Anterior cingulate cortex (tissue), 58 donors: ENCODE measurements around the gene EEF1AKMT1.
A peak's percentile ranks its signal among the peaks of the same experiment; 100 is the strongest.

Experiments used
- DNase-seq, 58 donors: peaks; one replicate each; lab custom pipeline; 2025; lab: John Stamatoyannopoulos, UW

EEF1AKMT1 gene, protein sequence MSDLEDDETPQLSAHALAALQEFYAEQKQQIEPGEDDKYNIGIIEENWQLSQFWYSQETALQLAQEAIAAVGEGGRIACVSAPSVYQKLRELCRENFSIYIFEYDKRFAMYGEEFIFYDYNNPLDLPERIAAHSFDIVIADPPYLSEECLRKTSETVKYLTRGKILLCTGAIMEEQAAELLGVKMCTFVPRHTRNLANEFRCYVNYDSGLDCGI

DNA sequence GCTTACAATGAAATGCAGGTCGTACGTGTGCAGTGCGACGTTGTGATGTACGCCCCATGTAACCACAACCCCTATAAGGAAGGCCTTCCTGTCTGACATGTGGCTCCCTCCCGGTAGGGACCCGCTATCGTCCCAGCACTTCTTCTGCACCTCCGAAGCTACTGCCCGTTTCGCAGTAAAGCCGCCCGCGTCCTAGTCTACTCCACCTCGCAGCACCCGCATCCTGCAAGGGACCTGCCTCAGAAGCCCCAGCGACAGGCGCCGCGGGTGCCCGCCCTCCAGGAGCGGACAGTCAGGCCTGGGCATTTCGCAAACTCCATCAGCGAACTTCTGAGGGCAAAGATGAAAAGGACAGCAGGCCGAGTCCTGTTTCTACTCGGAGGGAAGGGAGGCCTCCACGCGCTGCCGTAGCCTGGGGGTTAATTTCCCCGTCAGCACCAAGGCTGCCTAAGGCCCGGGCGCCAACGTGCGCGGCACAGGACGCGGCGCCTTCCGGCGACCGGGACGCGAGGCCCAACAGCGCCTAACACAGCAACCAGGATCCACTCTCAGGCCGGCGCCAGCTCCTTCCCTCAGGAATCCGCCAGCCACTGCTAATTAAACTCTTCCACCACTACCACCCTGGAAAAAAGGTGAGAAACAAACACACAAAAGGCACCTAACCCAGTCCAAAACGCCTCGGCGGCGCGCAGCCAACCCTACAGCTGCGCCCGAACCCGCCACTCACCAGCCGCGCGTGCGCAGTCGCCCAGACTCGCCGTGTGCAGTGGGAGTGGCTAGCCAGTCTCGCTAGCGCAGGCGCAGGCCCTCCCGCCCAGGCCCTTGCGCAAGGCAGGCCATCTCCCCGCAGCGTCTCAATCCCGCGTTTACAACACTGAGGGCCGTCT, at the start of gene EEF1AKMT1:
Gene EEF1AKMT1, minus strand, starts transcription at position 768 of the 887 bp plus-strand sequence. CDS start 16,363 bp downstream, outside the sequence.
- peak; percentile 4 to 93 (median 84) for DNase-seq

DNA sequence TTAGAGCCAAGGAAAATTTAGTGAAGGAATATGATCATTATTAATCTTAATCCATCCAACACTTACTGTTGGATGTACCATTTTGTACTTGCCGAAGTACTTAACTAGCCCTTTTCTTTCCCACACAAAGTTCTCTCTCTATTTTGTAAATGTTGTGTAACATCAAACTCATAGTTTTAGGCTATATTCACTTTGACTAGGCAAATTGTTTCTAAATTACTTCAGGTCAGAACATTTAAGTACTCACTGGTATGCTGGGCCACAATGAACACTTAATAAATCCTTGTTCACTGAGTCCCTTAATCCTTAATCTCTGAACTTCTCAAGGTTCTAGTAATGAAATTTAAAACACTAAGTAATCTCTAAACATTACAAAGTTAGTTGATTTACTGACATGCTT, 49.3 kb upstream of the EEF1AKMT1 start:
- no peak for DNase-seq

DNA sequence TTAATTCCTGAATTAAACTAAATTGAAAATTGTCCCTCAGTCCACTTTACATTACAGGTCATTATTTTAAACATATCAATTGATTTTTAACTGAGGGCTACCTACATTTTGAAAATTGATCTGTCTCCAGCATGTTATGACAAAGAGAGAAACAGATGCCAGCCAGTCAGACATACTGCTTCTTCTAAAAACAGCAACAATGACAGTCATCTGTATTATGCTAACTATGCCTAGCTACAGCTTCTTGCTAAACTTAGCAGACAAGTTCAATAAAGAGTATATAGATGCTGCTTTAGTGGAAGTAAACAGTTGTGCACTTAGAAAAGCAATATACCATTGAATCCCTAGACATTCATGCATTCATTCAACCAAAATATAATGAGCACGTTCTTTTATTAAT, 48.6 kb upstream of the EEF1AKMT1 start:
- DNase-seq = no peak

DNA sequence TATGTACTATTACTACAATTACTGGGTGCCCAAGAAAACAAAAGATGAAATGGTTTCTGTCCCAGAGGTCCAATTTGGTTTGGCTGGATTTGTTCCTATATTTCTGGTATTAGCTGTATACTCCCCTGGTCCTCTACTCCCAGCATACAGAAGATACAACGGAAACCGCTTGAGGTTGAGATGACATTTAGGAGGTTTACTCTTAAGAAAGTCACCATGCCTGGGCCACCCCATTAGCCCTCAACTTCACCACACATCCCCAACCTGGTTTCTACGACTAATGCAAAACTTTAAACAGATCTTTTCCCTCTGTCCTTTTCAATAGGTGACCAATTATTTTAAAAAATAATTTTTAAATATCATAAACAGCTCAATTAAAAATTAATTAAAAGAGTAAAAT, 46.0 kb upstream of the EEF1AKMT1 start:
- DNase-seq = no peak

DNA sequence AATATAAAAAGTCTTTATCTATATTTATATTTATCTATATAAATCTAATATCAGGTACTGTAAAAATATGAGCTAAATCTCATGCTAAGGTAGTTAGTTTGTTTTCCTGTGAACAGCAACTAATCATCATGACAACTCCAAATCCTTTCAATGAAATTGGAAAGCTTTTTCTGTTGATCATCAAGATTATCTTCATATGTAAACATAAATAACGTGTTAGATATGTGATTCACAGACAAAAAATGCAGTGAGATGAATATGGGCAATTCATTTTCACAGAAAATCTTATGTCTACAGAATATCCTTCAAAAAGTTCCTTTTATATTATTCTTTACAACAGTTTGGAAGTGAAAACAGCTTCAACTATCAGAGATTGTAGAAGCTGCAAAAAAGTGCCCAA, 41.7 kb upstream of the EEF1AKMT1 start:
- DNase-seq = no peak

DNA sequence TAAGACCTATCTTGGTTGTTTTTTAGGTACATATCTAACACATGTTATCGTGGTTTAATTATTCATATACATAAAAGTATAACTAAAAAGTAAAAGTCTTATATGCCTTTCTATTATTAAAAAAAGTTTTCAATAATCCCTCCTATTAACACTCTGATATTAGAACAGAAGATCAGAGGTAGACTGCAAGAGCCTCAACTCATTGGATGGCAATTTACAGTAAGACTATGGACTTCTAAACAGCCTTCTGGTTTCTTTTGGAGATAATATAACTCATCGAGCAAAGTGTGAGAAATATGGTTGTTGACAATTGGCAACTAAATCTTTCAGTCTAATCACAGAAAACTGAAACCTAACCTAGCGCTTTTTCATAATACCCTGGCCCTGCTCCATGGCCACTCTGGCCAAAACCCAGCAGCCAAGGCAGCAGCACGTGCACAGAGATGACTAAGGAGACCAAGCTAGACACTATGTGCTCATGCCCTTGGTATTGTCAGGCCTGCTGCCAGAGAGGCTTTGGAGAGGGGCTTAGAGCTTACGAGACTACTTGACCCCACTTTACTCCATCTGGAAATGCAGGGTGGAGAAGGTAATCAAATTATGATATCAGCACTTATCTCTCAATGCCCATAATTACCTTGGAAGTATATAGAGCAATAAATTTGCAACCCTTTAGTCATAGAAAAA, 40.6 kb upstream of the EEF1AKMT1 start:
- peak in 1 of 58 donors; percentile 28 for DNase-seq

DNA sequence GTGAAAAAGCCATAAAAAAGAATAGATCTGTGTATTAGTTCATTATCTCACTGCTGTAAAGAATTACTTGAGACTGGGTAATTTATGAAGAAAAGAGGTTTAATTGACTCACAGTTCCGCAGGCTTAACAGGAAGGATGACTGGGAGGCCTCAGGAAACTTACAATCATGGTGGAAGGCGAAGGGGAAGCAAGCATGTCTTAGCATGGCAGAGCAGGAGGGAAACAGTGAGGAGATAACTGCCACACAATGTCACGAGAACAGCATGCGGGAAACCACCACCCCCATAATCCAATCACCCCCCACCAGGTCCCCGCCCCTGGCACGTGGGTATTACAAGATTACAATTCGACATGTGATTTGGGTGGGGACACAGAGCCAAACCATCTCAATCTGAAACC, 39.1 kb upstream of the EEF1AKMT1 start:
- no peak for DNase-seq

DNA sequence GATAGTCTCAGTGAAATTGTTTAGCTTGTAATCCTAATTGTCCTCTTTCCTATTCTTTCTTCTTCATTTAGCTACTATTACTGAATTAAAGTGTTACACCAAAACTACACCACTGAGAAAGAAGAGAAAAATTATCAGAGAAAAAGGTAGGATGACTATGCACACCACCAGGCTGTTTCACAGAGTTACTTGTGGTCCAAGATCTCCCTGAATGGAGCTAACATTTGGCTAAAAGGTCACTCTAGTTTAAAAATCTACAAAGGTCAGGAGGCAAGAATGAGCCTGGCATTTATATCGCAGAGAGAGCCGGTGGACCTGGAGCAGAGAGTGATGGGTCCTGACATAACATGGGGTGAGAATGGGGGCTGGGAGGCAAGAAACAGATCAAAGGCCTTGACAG, 37.0 kb upstream of the EEF1AKMT1 start:
- no peak for DNase-seq

DNA sequence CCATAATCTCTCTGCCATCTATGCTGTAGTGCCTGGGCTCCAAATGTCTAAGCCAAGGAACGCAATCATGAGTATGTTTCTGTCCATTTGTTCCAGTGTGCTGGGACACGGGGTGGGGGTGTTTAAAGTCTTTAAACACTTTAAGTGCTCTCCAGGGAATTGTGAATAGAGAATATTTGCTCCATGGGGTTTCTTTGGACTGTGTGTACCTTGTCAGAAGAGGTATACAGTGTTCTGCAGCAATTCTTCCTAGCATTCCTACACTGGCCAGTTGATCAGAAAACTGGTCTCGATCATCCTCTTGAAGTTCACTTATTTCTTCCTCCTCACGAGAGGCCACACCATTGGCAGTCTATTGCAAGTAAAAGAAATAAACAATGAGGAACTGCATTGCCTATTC, 35.1 kb upstream of the EEF1AKMT1 start:
- DNase-seq = no peak

DNA sequence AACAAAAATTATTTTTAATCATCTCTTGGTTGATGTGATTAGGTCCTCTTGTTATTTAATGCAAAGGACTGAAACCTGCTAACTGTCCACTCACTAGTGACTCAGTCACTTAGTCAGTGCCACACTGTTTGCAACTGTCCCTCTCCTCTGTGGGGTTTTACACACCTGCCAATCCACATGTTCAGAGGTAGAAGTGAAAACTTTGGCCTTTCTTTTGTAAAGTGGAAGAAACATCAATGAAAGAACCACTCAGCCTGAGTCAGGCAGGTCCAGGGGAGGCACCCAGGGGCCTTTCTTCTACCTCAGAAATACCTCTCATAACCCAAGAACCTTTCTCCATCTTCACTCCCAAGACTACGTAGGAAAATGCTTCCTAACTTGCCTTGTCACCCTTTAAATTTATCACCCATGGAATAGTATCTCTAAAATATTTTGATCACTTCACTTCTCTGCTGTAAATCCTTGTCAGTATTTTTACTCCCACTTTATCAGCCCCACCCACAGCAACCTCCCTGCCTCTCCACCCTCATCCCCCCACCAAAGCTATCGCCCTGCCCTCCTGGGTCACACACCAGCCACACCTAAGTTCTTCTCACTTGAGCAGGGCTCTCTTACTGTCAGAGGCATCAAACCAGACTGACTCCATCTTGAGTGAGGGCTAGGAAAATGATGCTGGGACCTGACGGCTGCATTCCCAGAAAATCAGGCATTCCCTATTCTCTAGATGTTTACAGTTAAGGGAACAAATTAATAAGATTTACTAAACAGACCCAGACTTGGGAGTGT, 29.6 kb upstream of the EEF1AKMT1 start:
- no peak for DNase-seq

DNA sequence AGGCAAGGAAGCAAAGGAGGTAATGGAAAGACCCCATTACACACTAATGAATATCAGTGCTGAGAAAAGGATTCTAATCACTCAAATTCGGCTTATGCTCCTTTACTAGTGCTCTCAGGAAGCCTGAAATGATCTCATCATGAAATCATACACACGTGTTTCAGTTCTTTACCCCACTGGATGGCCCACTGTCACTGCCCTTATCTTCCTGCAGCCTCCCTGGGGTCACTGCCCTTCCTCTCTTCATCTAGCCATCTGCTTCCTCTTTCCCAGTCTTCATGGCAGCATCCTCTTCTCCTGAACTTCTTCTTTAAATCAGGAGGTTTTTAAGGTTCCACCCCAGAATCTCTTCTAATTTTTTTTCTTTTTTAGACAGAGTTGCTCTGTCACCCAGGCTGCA, 27.9 kb upstream of the EEF1AKMT1 start:
- DNase-seq = no peak

DNA sequence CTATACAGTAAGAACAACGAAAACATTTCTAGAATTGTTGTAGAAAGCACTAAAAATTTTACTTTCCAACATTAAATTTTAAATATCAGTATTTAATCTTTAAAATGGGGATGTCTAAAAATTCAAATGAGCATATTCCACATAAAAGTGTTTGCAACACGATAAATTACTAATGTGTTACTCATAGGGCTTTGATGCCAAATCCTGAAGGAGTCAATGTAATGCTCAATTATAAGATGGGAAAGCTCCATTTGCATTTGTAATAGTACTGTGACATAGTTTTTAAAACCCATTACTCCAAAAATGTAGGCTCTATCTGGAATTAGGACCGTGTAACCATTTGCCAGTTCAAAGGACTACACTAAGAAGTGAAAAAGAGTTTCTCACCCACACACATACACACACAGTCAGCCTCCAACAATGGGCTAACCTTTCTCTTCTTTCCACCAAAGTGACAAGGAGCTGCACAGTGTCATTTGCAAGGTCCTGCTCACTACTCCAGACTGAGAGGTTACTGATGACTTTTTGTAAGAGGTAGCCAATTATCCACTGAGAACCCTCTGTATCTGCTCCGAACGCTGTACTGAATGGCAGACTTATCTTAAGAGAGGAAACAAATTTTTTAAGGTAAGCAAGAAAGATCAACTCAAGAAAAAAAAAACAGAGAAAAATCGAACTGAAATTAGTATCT, 26.1 kb upstream of the EEF1AKMT1 start:
- no peak for DNase-seq

DNA sequence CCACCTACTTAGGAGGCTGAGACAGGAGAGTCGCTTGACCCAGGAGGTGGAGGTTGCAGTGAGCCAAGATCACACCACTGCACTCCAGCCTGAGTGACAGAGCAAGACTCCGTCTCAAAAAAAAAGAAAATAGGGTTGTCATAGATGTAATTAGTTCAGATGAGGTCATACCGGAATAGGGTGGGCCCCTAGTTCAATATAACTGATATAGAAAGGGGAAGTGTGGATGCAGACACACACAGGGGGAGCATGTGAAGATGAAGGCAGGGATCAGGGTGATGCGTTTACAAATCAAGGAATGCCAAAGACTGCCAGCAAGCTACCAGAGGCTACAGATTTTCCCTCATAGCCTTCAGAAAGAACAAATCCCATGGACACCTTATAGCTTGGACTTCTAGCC, 24.3 kb upstream of the EEF1AKMT1 start:
- no peak for DNase-seq

DNA sequence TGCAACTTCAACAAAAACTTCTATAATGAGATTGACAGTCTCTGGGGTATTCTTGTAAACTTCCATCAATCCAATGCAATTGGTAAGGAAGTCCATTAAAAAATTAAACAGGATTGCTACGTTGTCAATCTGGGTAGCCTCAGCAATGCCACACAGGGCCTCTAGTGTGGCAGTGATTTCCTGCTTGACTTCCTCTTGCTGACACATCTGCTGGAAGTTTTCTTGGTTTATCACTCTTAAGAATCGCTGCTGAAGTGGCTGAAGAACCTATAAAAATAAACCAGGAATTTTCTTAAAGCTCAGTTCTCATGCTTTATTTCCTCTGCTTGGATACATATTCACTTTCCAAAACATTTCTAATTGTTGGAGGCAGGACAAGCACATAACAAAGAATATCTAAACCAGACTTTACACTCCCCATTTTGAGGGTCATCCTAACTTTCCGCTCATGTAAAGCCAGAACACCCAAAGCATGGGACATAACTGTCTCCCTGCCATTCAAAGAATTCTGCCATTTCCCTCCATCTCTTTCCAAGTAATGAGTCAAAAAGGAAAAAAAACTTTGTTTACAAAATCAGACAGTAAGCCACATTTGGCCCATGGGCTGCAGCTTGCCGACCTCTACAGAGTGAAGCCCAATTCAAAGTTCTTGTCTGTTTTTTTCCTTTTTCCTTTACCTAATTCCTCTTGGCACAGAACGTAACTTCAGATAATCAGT, 23.2 kb upstream of the EEF1AKMT1 start:
- no peak for DNase-seq

DNA sequence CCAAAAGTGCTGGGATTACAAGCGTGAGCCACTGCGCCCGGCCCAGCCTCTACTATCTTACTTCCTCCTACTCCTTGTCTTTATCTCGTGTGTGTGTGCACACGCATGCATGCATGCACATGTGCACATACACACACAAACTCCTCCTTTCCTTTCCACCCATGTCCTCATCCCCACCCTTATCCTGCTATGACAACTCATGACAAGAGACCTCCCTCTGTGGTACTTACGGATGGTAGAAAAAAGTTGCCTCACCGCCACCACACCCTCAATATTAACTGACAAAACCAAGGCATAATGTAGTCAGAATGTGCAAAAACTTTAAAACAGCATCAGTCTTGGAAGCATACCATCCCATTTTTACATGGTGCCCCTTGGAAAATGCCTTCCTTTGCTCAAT, 15.9 kb upstream of the EEF1AKMT1 start:
- no peak for DNase-seq

DNA sequence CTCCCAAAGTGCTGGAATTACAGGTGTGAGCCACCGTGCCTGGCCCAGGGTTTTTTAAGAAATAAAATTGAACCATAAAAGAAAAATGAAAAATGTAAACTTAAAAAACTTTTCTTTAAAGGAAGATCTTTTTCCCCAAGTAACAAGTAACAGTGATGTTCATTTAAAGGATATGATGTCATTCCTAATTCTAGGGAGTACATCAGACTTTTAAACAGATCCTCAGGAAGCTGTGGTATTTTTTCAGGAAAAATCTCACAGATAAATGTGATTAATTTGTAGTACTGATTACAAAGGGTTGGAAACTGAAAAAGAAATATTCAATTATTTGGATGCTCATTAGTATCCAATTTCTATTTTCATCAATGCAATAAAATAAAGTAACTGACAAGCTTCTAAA, 14.6 kb upstream of the EEF1AKMT1 start:
- no peak for DNase-seq

DNA sequence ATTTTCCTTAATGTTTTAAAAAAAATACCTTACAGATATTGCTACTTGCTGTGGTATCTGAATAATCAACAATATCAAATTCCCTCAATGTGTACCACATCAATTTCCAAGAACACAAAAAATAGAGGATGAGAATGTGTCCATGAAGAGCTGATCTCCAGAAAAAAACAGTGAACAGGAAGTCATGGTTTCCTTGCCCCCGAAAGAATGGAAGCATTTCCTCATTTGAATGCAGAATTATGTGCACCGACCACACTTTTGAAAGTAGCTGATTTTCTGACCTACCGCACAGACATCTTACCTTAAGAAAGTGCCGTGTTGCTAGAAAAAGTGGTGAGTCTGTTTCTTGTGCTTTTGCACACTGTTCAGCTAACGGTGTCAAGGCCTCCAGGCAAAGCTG, 13.4 kb upstream of the EEF1AKMT1 start:
- no peak for DNase-seq

DNA sequence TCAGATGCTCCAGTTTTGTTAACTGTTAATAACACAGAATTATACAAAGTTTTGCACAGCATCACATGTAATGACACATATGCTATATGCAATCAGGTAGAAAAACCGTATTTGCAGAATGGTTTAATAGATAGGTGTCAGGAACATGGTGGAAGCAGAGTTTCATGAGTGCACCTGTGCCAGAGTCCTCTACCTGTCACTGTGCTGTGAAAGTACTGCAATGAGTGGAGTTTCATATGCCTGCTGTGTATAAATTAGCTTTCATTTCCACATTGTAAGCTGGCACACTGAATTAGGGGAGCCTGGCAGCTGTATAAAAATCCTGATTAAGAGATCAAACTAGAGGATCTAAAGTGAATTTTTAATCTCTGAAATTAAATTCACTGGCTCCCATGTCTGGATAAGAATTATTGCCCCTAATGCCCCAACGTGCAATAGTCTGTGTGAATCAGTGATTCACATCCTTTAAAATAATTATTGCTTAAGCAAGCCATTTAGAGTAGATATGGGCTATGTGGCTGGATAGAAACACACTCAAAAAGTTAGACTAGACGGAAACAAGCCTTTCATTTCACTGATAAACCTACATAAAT, 8.5 kb upstream of the EEF1AKMT1 start:
- no peak for DNase-seq

DNA sequence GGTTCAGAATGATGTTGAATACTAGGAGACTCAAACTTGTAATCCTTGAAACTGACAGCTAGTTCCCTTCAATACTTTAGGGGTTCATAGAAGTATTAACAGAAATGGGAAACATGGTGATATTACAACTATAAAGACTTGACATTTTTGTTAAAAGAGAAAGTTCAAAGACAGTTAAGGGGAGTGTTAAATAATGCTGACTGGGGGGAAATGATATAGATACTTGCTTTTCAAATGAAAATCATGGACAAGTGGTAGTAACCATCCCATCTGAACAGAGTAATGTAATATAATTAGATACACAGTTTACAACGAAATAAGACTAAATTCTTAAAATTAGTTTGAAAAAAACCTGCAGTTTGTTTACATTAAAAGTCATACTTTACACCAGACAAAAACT, 6.6 kb upstream of the EEF1AKMT1 start:
- no peak for DNase-seq
